ENCODE data around the gene CD58. TPM values are rescaled to one million over a fixed set of nuclear protein-coding genes. Genes with fewer than 3 reads are reported as not detected.
A peak's percentile ranks its signal among the peaks of the same experiment; 100 is the strongest.

Gene CD58
- total RNA-seq, 4 donors from 2014 or later: 1.8 to 48.7 (median 32.7) TPM

GRCh38 chr1:116506132-116507004 is 64.5 kb downstream of the CD58 start:
- no peak for TF ChIP-seq POLR2A (IDR thresholded peaks at IDR 0.05)
- TF ChIP-seq POLR2AphosphoS5 (IDR thresholded peaks at IDR 0.05): no peak
- TF ChIP-seq EP300 (IDR thresholded peaks at IDR 0.05; ENCODE audit: low read depth): no peak
- TF ChIP-seq CTCF (IDR thresholded peaks at IDR 0.05): no peak
- no peak overlapping the region for H3K27ac ChIP-seq
- peaks cover 0 to 35% (median 2%) of the 10 kb centered on the region in 4 donors for H3K4me1 ChIP-seq
- WGBS, 2 donors (ENCODE audit: low coverage in 1 of 2): 91 to 100% methylated on average over 2 to 7 of the region's 7 CpGs
- intact Hi-C loops (cut with DNase I; ENCODE audit: low total_unique reads) (no loop called here), in situ Hi-C loops (cut with MboI; ENCODE audit: low pct_ligation_motif_present in 1 of 4, low pct_unique_long_range_greater_than_20kb in 1 of 4, low sequenced_read_pairs in 3 of 4) (no loop called here)
- H3K36me3 ChIP-seq: no peaks in the 10 kb centered on the region
- DNase-seq: no peak
- H3K27me3 ChIP-seq: no peaks in the 10 kb centered on the region
- no peak overlapping the region for H3K4me3 ChIP-seq
- H3K9me3 ChIP-seq: no peaks in the 10 kb centered on the region

- WGBS, 2 donors (ENCODE audit: low coverage in 1 of 2): 60 to 68% methylated on average over 1 to 8 of the region's 8 CpGs
- no peaks in the 10 kb centered on the region for H3K9me3 ChIP-seq
- H3K27me3 ChIP-seq: no peaks in the 10 kb centered on the region
- in situ Hi-C loops (cut with MboI; ENCODE audit: low pct_ligation_motif_present in 1 of 4, low pct_unique_long_range_greater_than_20kb in 1 of 4, low sequenced_read_pairs in 3 of 4) (no loop called here), intact Hi-C loops (cut with DNase I; ENCODE audit: low total_unique reads) (no loop called here)
- H3K36me3 ChIP-seq: no peaks in the 10 kb centered on the region
- no peak overlapping the region for H3K4me3 ChIP-seq
- peak overlapping the region; percentile 42 to 57 (median 51) for H3K27ac ChIP-seq
- peaks cover 0 to 40% (median 2%) of the 10 kb centered on the region in 4 donors for H3K4me1 ChIP-seq
- TF ChIP-seq POLR2A (IDR thresholded peaks at IDR 0.05) (no peak), CTCF (IDR thresholded peaks at IDR 0.05) (no peak), POLR2AphosphoS5 (IDR thresholded peaks at IDR 0.05) (no peak)
- peak; percentile 67 for DNase-seq
Measured at GRCh38 chr1:116504308-116505156, 66.3 kb downstream of the CD58 start.

- intact Hi-C loops (cut with DNase I; ENCODE audit: low total_unique reads) (no loop called here), in situ Hi-C loops (cut with MboI; ENCODE audit: low pct_ligation_motif_present in 1 of 4, low pct_unique_long_range_greater_than_20kb in 1 of 4, low sequenced_read_pairs in 3 of 4) (no loop called here)
- no peak for TF ChIP-seq EP300 (IDR thresholded peaks at IDR 0.05; ENCODE audit: low read depth)
- TF ChIP-seq POLR2AphosphoS5 (IDR thresholded peaks at IDR 0.05): no peak
- TF ChIP-seq CTCF (IDR thresholded peaks at IDR 0.05): no peak
- TF ChIP-seq POLR2A (IDR thresholded peaks at IDR 0.05): no peak
- Histone ChIP-seq H3K4me3 (no peak overlapping the region), H3K27ac (peak overlapping the region in 3 of 4 donors; percentile 6 to 52 (median 40)), H3K36me3 (no peaks in the 10 kb centered on the region), H3K27me3 (no peaks in the 10 kb centered on the region), H3K9me3 (no peaks in the 10 kb centered on the region), H3K4me1 (peaks cover 0 to 43% (median 1%) of the 10 kb centered on the region in 4 donors)
- WGBS, 2 donors (ENCODE audit: low coverage in 1 of 2): 90 to 100% methylated on average over 2 to 7 of the region's 7 CpGs
- no peak for DNase-seq
Measured at GRCh38 chr1:116503546-116504307, 67.1 kb downstream of the CD58 start.

Data from transverse colon (tissue), 4 donors.